C4-2B (cell line): ENCODE data around the gene ZMYND19.
"Not testable (repeated sequence)": the region's sequence is repeated elsewhere in the genome, so short reads cannot be mapped to it uniquely, and the experiment has no call there.

ENCODE experiments used
- H3K27ac ChIP-seq: fragments of 450-650 bp; 2 replicates; pipeline ENCODE4 v1.5.1; 2017
- ZFX ChIP-seq: fragments of 450-650 bp; IDR thresholded peaks from 2 replicates; pipeline ENCODE4 v1.6.1; 2017
- TF ChIP-seq, protein P1 (sequence below): fragments of 450-650 bp; conservative IDR thresholded peaks from 2 replicates; pipeline ENCODE4 v1.5.1; 2017; ENCODE audit warnings: mild to moderate bottlenecking

Gene ZMYND19

DNA sequence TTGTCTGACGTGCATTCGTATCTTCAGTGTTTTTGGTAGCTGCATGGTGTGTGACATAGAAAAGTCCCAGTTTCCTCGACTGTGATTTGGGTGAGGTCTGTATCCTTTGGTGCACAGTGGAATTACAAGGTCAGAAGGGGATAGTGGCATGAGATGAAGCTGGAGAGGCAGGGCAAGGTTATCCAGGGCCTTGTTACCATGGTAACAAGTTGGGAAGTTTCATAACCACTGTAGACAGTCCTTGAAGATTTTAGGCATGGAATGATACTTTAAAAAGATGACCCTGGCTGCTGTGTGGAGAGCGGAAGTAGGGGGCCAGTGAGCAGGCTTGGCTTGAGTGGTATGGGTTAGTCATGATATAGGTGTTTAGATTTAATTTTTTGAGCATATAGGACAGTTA lies 40.4 kb upstream of the ZMYND19 start:
- no peak for TF ChIP-seq ZFX
- TF ChIP-seq, protein P1, sequence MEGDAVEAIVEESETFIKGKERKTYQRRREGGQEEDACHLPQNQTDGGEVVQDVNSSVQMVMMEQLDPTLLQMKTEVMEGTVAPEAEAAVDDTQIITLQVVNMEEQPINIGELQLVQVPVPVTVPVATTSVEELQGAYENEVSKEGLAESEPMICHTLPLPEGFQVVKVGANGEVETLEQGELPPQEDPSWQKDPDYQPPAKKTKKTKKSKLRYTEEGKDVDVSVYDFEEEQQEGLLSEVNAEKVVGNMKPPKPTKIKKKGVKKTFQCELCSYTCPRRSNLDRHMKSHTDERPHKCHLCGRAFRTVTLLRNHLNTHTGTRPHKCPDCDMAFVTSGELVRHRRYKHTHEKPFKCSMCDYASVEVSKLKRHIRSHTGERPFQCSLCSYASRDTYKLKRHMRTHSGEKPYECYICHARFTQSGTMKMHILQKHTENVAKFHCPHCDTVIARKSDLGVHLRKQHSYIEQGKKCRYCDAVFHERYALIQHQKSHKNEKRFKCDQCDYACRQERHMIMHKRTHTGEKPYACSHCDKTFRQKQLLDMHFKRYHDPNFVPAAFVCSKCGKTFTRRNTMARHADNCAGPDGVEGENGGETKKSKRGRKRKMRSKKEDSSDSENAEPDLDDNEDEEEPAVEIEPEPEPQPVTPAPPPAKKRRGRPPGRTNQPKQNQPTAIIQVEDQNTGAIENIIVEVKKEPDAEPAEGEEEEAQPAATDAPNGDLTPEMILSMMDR: no peak

DNA sequence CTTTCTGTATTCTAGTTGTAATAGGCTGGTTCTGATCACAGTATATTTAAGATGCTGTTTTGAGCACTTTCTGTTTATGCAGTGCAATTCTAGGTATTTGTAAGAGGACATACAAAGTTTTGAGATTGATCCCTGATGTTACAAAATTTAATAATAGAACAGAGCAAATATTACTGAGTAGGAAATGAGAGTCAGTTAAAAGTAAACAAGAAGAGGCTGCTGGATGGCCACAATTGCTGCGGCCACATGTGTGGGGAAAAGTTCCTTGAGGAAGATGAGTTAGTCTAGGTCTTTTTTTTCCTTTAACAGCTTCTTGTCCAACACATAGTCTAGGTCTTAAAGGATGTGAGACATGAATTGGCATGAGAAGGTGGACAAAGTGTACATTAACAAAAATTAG lies 39.8 kb upstream of the ZMYND19 start:
- H3K27ac ChIP-seq: no peak overlapping the region
- TF ChIP-seq, protein P1: no peak
- TF ChIP-seq ZFX: no peak

More for the DNA sequence above, 40.4 kb upstream of the ZMYND19 start:
- no peak overlapping the region; the same call in 1 of the 2 replicates for H3K27ac ChIP-seq

DNA sequence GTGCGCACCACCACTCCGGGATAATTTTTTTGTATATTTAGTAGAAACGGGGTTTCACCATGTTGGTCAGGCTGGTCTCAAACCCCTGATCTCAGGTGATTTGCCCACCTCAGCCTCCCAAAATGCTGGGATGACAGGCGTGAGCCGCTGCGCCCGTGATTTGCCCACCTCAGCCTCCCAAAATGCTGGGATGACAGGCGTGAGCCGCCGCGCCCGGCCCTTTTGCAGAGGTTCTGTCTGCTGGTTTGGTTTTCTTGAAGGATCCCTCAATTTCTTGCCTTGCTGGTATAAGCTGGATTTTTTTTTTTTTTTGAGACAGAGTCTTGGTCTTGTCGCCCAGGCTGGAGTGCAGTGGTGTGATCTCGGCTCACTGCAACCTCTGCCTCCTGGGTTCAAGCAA lies 37.1 kb upstream of the ZMYND19 start:
- not testable (repeated sequence) for H3K27ac ChIP-seq

DNA sequence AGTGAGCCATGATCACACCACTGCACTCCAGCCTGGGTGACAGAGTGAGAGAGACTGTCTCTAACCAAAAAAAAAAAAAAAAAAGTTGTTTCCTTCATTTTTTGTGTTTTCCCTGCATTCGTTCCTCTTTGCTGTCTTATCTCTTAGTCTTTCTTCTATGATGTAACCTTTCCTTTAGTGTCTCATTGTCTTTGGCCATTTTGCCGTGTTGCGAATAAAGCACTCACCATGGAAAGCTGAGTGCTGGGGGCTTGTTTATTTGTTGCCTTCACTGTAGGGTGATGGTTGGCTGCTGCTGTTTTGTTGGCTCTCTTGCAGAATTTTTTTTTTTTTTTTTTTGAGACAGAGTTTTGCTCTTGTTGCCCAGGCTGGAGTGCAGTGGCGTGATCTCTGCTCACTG lies 36.2 kb upstream of the ZMYND19 start:
- no peak for TF ChIP-seq ZFX
- TF ChIP-seq, protein P1: no peak
- no peak overlapping the region for H3K27ac ChIP-seq

DNA sequence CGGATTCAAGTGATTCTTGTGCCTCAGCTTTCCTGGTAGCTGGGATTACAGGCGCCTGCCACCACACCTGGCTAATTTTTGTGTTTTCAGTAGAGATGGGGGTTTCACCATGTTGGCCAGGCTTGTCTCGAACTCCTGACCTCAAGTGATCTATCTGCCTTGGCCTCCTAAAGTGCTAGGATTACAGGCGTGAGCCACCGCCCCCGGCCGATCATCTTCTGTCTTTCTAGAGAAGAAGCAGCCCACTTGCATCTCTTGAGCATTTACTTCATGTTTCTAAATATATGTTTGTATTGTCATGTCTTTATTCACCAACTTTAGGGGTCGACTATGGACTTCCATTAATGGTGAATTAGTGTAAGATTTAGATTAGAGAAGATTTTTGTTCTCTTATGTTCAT lies 31.9 kb upstream of the ZMYND19 start:
- not testable (repeated sequence) for H3K27ac ChIP-seq

DNA sequence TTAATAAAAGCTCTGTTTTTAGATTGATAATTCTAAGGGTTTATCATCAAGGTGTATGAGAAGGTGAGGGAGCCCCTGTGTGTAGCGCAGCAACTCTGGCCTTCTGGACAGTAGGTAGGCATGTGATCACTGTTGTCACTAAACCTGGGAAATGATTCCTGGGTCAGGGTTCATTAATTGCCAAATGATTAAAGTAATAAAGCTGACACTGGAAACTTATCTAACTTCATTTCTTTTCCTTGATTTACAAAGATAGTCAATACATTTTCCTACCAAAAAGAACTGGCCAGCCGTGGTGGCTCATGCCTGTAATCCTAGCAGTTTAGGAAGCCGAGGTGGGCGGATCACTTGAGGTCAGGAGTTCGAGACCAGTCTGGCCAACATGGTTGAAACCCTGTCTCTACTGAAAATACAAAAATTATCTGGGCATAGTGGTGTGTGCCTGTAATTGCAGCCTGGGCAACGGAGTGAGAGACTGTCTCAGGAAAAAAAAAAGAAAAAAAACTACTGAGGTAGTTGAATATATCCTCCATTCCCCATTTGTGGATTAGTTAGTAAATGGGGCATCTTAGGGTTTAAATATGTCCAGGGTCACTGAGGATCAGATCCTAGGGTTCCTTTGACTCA lies 30.9 kb upstream of the ZMYND19 start:
- H3K27ac ChIP-seq: no peak overlapping the region; the same call in 1 of the 2 replicates
- TF ChIP-seq, protein P1: no peak; the same call in 1 of the 2 replicates

DNA sequence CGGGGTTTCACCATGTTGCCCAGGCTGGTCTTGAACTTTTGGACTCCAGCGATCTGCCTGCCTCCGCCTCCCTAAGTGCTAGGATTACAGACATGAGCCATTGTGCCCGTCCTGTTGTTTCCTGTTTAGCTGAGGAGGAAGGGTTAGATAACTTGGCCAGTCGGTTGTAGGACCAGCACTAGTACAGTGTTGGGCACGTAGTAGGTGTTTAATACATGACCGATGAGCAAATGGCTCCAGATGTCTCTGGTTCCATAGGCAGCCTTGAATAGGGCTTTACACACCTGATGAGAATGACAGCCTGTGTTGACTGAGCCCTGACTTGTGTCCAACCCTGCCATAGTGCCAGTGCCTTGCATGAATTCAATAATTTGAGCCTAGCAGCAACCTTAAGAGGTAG lies 30.3 kb upstream of the ZMYND19 start:
- TF ChIP-seq ZFX: no peak
- TF ChIP-seq, protein P1: no peak
- peak overlapping the region; percentile 10; the same call in 1 of the 2 replicates for H3K27ac ChIP-seq

DNA sequence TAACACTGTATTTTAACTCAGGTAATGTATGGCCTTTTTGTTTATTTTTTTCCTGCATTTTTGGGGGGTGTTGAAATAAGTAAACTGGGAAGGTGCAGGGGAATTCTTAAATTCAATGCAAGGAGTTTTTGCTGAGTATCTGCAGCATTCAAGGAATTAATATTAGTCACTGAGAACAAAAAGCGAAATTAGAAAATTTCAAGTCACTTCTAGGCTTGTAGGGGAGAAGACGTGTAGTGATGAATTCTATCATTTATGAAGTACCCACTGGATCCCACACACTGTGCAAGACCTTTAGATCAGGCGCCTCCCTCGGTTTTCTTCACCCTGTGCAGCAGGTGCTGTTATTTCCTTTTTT lies 29.7 kb upstream of the ZMYND19 start:
- no peak for TF ChIP-seq ZFX
- TF ChIP-seq, protein P1: no peak
- peak overlapping the region; percentile 97; the same call in 1 of the 2 replicates for H3K27ac ChIP-seq
